Gastroesophageal sphincter (tissue), 3 donors: Measurements from ENCODE around the gene KIAA1586.

Experiments used
- POLR2A ChIP-seq, 2 donors: fragments of 450-650 bp; IDR thresholded peaks; one replicate each; pipeline ENCODE4 v1.6.1; 2017; ENCODE audit warnings: antibody characterized with exemption in 2 of 2, mild to moderate bottlenecking in 2 of 2, moderate library complexity in 1 of 2
- POLR2AphosphoS5 ChIP-seq: sonication (generic); formaldehyde crosslinking; IDR thresholded peaks from one replicate; pipeline ENCODE4 v1.6.1; 2017; ENCODE audit warnings: antibody characterized with exemption
- TF ChIP-seq, protein P1 (sequence below), 4 experiments: fragments of 200-600 bp in 2 of 4; fragments of 450-650 bp in 2 of 4; sonication (generic) in 1 of 4; IDR thresholded peaks; one replicate each; pipeline ENCODE4 v1.5.1; 2017 to 2019; ENCODE audit warnings: antibody characterized with exemption in 4 of 4, mild to moderate bottlenecking in 2 of 4, moderate library complexity in 2 of 4

DNA sequence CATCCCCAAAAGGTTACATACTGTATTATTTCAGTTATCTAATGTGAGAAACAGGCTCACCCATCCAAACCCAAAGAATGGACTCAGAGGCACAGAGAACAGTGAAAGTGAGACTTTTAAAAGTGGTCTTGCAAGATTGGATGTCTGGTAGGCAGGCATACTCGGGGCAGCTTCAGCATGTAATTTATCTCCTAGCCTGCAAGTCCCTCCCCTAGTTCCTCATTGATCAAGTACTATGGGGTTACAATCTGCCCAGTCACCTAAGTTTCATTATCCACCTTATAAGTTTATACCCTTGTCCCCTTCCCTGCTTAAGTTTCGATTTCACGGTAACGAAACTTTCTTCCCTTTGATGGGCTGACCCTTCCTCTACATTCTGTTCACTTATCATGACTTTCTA, 22.7 kb downstream of the KIAA1586 start:
- TF ChIP-seq, protein P1, sequence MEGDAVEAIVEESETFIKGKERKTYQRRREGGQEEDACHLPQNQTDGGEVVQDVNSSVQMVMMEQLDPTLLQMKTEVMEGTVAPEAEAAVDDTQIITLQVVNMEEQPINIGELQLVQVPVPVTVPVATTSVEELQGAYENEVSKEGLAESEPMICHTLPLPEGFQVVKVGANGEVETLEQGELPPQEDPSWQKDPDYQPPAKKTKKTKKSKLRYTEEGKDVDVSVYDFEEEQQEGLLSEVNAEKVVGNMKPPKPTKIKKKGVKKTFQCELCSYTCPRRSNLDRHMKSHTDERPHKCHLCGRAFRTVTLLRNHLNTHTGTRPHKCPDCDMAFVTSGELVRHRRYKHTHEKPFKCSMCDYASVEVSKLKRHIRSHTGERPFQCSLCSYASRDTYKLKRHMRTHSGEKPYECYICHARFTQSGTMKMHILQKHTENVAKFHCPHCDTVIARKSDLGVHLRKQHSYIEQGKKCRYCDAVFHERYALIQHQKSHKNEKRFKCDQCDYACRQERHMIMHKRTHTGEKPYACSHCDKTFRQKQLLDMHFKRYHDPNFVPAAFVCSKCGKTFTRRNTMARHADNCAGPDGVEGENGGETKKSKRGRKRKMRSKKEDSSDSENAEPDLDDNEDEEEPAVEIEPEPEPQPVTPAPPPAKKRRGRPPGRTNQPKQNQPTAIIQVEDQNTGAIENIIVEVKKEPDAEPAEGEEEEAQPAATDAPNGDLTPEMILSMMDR (IDR thresholded peaks at IDR 0.05) = no peak
- no peak for TF ChIP-seq POLR2A (IDR thresholded peaks at IDR 0.05)
- no peak for TF ChIP-seq POLR2AphosphoS5
